Smooth muscle cell (in vitro differentiated cells): ENCODE measurements around the gene ARHGAP31. TPM values are rescaled to one million over a fixed set of nuclear protein-coding genes. Genes with fewer than 3 reads are reported as not detected.
"Not testable (repeated sequence)": the region's sequence is repeated elsewhere in the genome, so short reads cannot be mapped to it uniquely, and the experiment has no call there.

ENCODE experiments used
- DNase-seq: peaks from one replicate; lab custom pipeline; 2025; ENCODE audit not compliant: unreplicated experiment; lab: John Stamatoyannopoulos, UW
- H2AFZ ChIP-seq: fragments of 200-600 bp; sonication (generic); 2 replicates; pipeline ENCODE4 v1.6.0; 2016; ENCODE audit warnings: antibody characterized with exemption, low read depth, mild to moderate bottlenecking
- H3F3A ChIP-seq: fragments of 200-600 bp; sonication (generic); 2 replicates; pipeline ENCODE4 v1.6.0; 2017; ENCODE audit warnings: antibody characterized with exemption, low read depth
- H3K27ac ChIP-seq: fragments of 200-600 bp; sonication (generic); 2 replicates; pipeline ENCODE4 v1.5.1; 2016; ENCODE audit warnings: low read depth, mild to moderate bottlenecking
- H3K27me3 ChIP-seq: fragments of 200-600 bp; sonication (generic); 2 replicates; pipeline ENCODE4 v1.6.1; 2016; ENCODE audit warnings: low read depth, mild to moderate bottlenecking
- H3K36me3 ChIP-seq: fragments of 200-600 bp; sonication (generic); 2 replicates; pipeline ENCODE4 v1.5.1; 2016; ENCODE audit warnings: low read depth
- H3K4me1 ChIP-seq: fragments of 200-600 bp; sonication (generic); 2 replicates; pipeline ENCODE4 v1.5.1; 2016; ENCODE audit warnings: low read depth
- H3K4me2 ChIP-seq: fragments of 200-600 bp; sonication (generic); 2 replicates; pipeline ENCODE4 v1.6.0; 2016; ENCODE audit warnings: mild to moderate bottlenecking
- H3K4me3 ChIP-seq: fragments of 200-600 bp; sonication (generic); 2 replicates; pipeline ENCODE4 v1.5.1; 2016; ENCODE audit warnings: mild to moderate bottlenecking
- H3K79me2 ChIP-seq: fragments of 200-600 bp; sonication (generic); 2 replicates; pipeline ENCODE4 v1.6.0; 2016; ENCODE audit warnings: low read depth, mild to moderate bottlenecking
- H3K9ac ChIP-seq: fragments of 200-600 bp; sonication (generic); 2 replicates; pipeline ENCODE4 v1.6.0; 2016; ENCODE audit warnings: low read depth
- H3K9me3 ChIP-seq: fragments of 200-600 bp; sonication (generic); replicated peaks from 2 replicates; pipeline ENCODE4 v1.5.1; 2016; ENCODE audit warnings: low read depth
- H4K20me1 ChIP-seq: fragments of 200-600 bp; sonication (generic); 2 replicates; pipeline ENCODE4 v1.6.0; 2016; ENCODE audit warnings: low read depth
- WGBS: methylation state at CpG from one replicate; pipeline ENCODE4 v1.1.7; 2016; ENCODE audit warnings: low lambda C conversion rate; 5-methylcytosine and 5-hydroxymethylcytosine counted together
- polyA plus RNA-seq: library from polyadenylated mRNA; unstranded; fragments of >200 nt; fragmentation: Nextera tagmentation; extraction: Ambion mirVana; gene quantifications from 2 replicates; pipeline ENCODE4 v1.2.1, GENCODE V29; 2016
- total RNA-seq: library from RNA; depleted of rRNA; stranded (reverse); fragments of >200 nt; gene quantifications from 2 replicates; pipeline ENCODE4 v1.2.3, GENCODE V29; 2014
- TF ChIP-seq, protein P1 (sequence below): fragments of 200-600 bp; sonication (generic); IDR thresholded peaks from 2 replicates; pipeline ENCODE4 v1.5.1; 2017; ENCODE audit warnings: borderline replicate concordance, mild to moderate bottlenecking, antibody characterized with exemption; ENCODE audit not compliant: insufficient read depth, poor library complexity, severe bottlenecking

Gene ARHGAP31
- total and polyA plus RNA-seq, 2 experiments from 2014 or later: 6.1 to 10.9 TPM

DNA sequence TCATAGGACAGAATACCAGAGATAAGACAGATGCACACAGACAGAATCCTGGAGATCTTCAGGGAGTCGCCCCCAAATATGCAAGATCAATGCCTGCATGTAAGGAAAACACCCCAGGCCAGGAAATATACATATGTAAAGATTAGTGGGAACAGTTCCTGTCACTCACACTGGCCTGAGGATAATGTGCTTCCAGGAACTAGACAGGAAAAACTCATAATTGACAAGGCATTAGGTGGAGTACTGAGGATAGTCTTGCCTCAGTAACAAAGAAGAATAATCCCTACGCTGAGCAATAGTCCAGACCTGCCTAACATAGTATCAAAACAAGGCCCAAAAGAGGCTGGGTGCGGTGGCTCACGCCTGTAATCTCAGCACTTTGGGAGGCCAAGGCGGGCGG lies 33.1 kb upstream of the ARHGAP31 start:
- Histone ChIP-seq H3K9me3 (no peaks in the 10 kb centered on the region), H2AFZ (no peak overlapping the region), H3K27me3 (no peaks in the 10 kb centered on the region), H3K4me3 (no peak overlapping the region), H3K79me2 (no peaks in the 10 kb centered on the region), H4K20me1 (no peaks in the 10 kb centered on the region), H3F3A (no peaks in the 10 kb centered on the region), H3K27ac (no peak overlapping the region), H3K36me3 (no peaks in the 10 kb centered on the region), H3K4me2 (no peak overlapping the region), H3K4me1 (no peaks in the 10 kb centered on the region), H3K9ac (no peak overlapping the region)
- TF ChIP-seq, protein P1, sequence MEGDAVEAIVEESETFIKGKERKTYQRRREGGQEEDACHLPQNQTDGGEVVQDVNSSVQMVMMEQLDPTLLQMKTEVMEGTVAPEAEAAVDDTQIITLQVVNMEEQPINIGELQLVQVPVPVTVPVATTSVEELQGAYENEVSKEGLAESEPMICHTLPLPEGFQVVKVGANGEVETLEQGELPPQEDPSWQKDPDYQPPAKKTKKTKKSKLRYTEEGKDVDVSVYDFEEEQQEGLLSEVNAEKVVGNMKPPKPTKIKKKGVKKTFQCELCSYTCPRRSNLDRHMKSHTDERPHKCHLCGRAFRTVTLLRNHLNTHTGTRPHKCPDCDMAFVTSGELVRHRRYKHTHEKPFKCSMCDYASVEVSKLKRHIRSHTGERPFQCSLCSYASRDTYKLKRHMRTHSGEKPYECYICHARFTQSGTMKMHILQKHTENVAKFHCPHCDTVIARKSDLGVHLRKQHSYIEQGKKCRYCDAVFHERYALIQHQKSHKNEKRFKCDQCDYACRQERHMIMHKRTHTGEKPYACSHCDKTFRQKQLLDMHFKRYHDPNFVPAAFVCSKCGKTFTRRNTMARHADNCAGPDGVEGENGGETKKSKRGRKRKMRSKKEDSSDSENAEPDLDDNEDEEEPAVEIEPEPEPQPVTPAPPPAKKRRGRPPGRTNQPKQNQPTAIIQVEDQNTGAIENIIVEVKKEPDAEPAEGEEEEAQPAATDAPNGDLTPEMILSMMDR: no peak
- WGBS: 79% methylated on average over 6 of the region's 6 CpGs
- DNase-seq: no peak

DNA sequence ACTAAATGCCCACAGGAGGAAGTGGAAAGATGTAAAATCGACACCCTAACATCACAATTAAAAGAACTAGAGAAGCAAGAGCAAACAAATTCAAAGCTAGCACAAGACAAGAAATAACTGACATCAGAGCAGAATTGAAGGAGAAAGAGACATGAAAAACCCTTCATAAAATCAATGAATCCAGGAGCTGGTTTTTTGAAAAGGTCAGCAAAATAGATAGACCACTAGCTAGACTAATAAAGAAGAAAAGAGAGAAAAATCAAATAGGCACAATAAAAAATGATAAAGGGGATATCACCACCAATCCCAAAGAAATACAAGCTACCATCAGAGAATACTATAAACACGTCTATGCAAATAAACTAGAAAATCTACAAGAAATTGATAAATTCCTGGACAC lies 24.0 kb upstream of the ARHGAP31 start:
- WGBS: 91% methylated on average over 2 of the region's 2 CpGs
- H3K4me1 ChIP-seq, H3K79me2 ChIP-seq, H4K20me1 ChIP-seq, H3K9ac ChIP-seq, H2AFZ ChIP-seq, H3F3A ChIP-seq, H3K27me3 ChIP-seq, H3K9me3 ChIP-seq, H3K36me3 ChIP-seq, DNase-seq, H3K4me3 ChIP-seq, H3K4me2 ChIP-seq, H3K27ac ChIP-seq: not testable (repeated sequence)

DNA sequence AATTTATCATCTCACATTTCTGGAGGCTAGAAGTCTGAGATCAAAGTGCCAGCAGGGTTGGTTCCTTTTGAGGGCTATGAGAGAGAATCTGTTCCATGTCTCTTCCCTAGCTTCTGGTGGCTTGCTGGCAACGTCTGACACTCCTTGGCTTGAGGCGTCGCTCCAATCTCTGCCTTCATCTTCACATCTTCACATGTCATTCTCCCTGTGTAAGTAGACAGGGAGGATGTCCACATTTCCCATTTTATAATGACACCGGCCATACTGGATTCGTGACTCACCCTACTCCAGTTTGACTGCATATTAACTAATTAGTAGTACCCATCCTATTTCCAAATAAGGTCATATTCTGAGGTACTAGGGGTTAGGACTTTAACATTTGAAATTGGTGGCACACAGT lies 17.5 kb upstream of the ARHGAP31 start:
- 65% methylated on average over 5 of the region's 5 CpGs for WGBS

DNA sequence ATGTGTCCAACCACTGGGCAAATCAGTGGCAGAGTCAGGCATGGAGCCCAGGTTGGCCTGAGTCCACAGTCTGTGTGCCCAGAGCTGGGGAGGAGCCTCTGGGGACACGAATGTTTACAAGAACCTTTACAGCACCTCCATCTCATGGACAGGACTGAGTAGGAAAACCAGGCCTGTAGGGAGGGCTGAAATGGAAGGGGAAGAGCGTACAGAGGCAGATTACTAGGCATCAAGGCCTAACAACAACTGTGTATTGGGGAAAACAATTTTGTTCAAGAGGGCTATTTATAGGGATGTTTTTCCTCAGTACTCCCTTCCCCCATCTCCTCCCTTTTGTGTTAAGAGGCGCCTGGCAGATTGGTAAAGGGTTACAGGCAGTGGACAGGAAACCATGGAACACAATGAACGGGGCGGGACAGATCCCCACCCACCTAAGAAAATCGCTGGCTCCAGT lies 15.1 kb upstream of the ARHGAP31 start:
- no peaks in the 10 kb centered on the region for H4K20me1 ChIP-seq
- H3K4me2 ChIP-seq: no peak overlapping the region

More for the DNA sequence above, 17.5 kb upstream of the ARHGAP31 start:
- H4K20me1 ChIP-seq: no peaks in the 10 kb centered on the region
- H3K27me3 ChIP-seq: no peaks in the 10 kb centered on the region
- no peaks in the 10 kb centered on the region for H3K9me3 ChIP-seq
- no peaks in the 10 kb centered on the region for H3K79me2 ChIP-seq
- H2AFZ ChIP-seq: no peak overlapping the region
- H3K9ac ChIP-seq: no peak overlapping the region
- H3K4me3 ChIP-seq: no peak overlapping the region
- no peaks in the 10 kb centered on the region for H3K4me1 ChIP-seq
- DNase-seq: no peak
- H3K4me2 ChIP-seq: no peak overlapping the region
- TF ChIP-seq, protein P1: no peak
- no peaks in the 10 kb centered on the region for H3F3A ChIP-seq
- H3K27ac ChIP-seq: no peak overlapping the region
- H3K36me3 ChIP-seq: no peaks in the 10 kb centered on the region

More for the DNA sequence above, 15.1 kb upstream of the ARHGAP31 start:
- 80% methylated on average over 6 of the region's 6 CpGs for WGBS
- no peaks in the 10 kb centered on the region for H3K36me3 ChIP-seq
- no peaks in the 10 kb centered on the region for H3F3A ChIP-seq
- H3K9ac ChIP-seq: no peak overlapping the region
- no peaks in the 10 kb centered on the region for H3K27me3 ChIP-seq
- DNase-seq: no peak
- peak overlapping the region; percentile 30 for H2AFZ ChIP-seq
- H3K4me3 ChIP-seq: no peak overlapping the region
- no peaks in the 10 kb centered on the region for H3K4me1 ChIP-seq
- H3K27ac ChIP-seq: no peak overlapping the region
- TF ChIP-seq, protein P1: no peak
- no peaks in the 10 kb centered on the region for H3K9me3 ChIP-seq
- H3K79me2 ChIP-seq: no peaks in the 10 kb centered on the region
